ENCODE data around the gene AGBL3. TPM values are rescaled to one million over a fixed set of nuclear protein-coding genes. Genes with fewer than 3 reads are reported as not detected.

Gene AGBL3
- total RNA-seq: 0.62 TPM

GRCh38 chr7:134986363-134987251 is at the start of gene AGBL3:
Gene AGBL3, plus strand, starts transcription at chr7:134986508. Its CDS starts 1,426 bp downstream, at chr7:134987934.
- peak; percentile 99 for DNase-seq

GRCh38 chr7:134936893-134937510 is 49.3 kb upstream of the AGBL3 start:
- no peak for DNase-seq

GRCh38 chr7:134938141-134938540 is 48.2 kb upstream of the AGBL3 start:
- DNase-seq: no peak

GRCh38 chr7:134939136-134939535 is 47.2 kb upstream of the AGBL3 start:
- DNase-seq: no peak

GRCh38 chr7:134940729-134941128 is 45.6 kb upstream of the AGBL3 start:
- DNase-seq: no peak

GRCh38 chr7:134941185-134941900 is 45.0 kb upstream of the AGBL3 start:
- no peak for DNase-seq

- DNase-seq: no peak
Observed at GRCh38 chr7:134941952-134942351, 44.4 kb upstream of the AGBL3 start.

GRCh38 chr7:134942690-134943466 is 43.4 kb upstream of the AGBL3 start:
- DNase-seq: no peak

- DNase-seq: peak; percentile 61
Observed at GRCh38 chr7:134943785-134944400, 42.4 kb upstream of the AGBL3 start.

GRCh38 chr7:134945691-134946090 is 40.6 kb upstream of the AGBL3 start:
- DNase-seq: no peak

- DNase-seq: no peak
Observed at GRCh38 chr7:134946260-134946659, 40.0 kb upstream of the AGBL3 start.

- no peak for DNase-seq
Observed at GRCh38 chr7:134947329-134947728, 39.0 kb upstream of the AGBL3 start.

- DNase-seq: no peak
Observed at GRCh38 chr7:134947831-134948230, 38.5 kb upstream of the AGBL3 start.

GRCh38 chr7:134948246-134948645 is 38.1 kb upstream of the AGBL3 start:
- no peak for DNase-seq

GRCh38 chr7:134948736-134949135 is 37.6 kb upstream of the AGBL3 start:
- no peak for DNase-seq

- no peak for DNase-seq
Observed at GRCh38 chr7:134949171-134949570, 37.1 kb upstream of the AGBL3 start.

- DNase-seq: peak; percentile 52
Observed at GRCh38 chr7:134954197-134955082, 31.9 kb upstream of the AGBL3 start.

- DNase-seq: no peak
Observed at GRCh38 chr7:134957005-134957404, 29.3 kb upstream of the AGBL3 start.

GRCh38 chr7:134959810-134960209 is 26.5 kb upstream of the AGBL3 start:
- DNase-seq: no peak

- DNase-seq: no peak
Observed at GRCh38 chr7:134962270-134962780, 24.0 kb upstream of the AGBL3 start.
